MM.1S (cell line): ENCODE measurements around the gene AJM1.

Experiments used
- DNase-seq: peaks from one replicate; pipeline ENCODE4 v3.0.0-alpha.2; 2015
- H2AFZ ChIP-seq: fragments of 300-600 bp; sonication (generic); 2 replicates; pipeline ENCODE4 v1.6.0; 2016; ENCODE audit warnings: antibody characterized with exemption, low read length
- H3F3A ChIP-seq: fragments of 300-600 bp; sonication (generic); 2 replicates; pipeline ENCODE4 v1.6.1; 2016; ENCODE audit warnings: mild to moderate bottlenecking, antibody characterized with exemption, low read length, moderate library complexity, mixed read lengths; ENCODE audit not compliant: insufficient read depth
- H3K27ac ChIP-seq: fragments of 300-600 bp; sonication (generic); 2 replicates; pipeline ENCODE4 v1.5.1; 2016; ENCODE audit warnings: mild to moderate bottlenecking, low read length
- H3K27me3 ChIP-seq: fragments of 300-600 bp; sonication (generic); replicated peaks from 2 replicates; pipeline ENCODE4 v1.6.0; 2016; ENCODE audit warnings: low read length; ENCODE audit not compliant: insufficient read depth
- H3K36me3 ChIP-seq: fragments of 300-600 bp; sonication (generic); replicated peaks from 2 replicates; pipeline ENCODE4 v1.6.1; 2016; ENCODE audit warnings: mild to moderate bottlenecking, low read length, mixed read lengths; ENCODE audit not compliant: insufficient read depth
- H3K4me1 ChIP-seq: fragments of 300-600 bp; sonication (generic); 2 replicates; pipeline ENCODE4 v1.6.1; 2016; ENCODE audit warnings: low read length, mixed read lengths
- H3K4me2 ChIP-seq: fragments of 300-600 bp; sonication (generic); 2 replicates; pipeline ENCODE4 v1.6.0; 2016; ENCODE audit warnings: low read depth, low read length
- H3K4me3 ChIP-seq: fragments of 300-600 bp; sonication (generic); 2 replicates; pipeline ENCODE4 v1.5.1; 2016; ENCODE audit warnings: low read length, mixed read lengths
- H3K79me2 ChIP-seq: fragments of 300-600 bp; sonication (generic); 2 replicates; pipeline ENCODE4 v1.6.1; 2016; ENCODE audit warnings: mixed run types, low read length, mixed read lengths
- H3K9ac ChIP-seq: fragments of 300-600 bp; sonication (generic); 2 replicates; pipeline ENCODE4 v1.6.1; 2016; ENCODE audit warnings: low read length, mixed read lengths
- H3K9me2 ChIP-seq: fragments of 300-600 bp; sonication (generic); replicated peaks from 2 replicates; pipeline ENCODE4 v1.6.1; 2016; ENCODE audit warnings: mild to moderate bottlenecking, low read length, mixed read lengths; ENCODE audit not compliant: insufficient read depth
- H3K9me3 ChIP-seq: fragments of 300-600 bp; sonication (generic); replicated peaks from 2 replicates; pipeline ENCODE4 v1.6.1; 2016; ENCODE audit warnings: mild to moderate bottlenecking, low read length, mixed read lengths; ENCODE audit not compliant: insufficient read depth
- H4K20me1 ChIP-seq: fragments of 300-600 bp; sonication (generic); 2 replicates; pipeline ENCODE4 v1.6.1; 2016; ENCODE audit warnings: mild to moderate bottlenecking, low read length, moderate library complexity, mixed read lengths; ENCODE audit not compliant: insufficient read depth
- EZH2 ChIP-seq: fragments of 300-600 bp; sonication (generic); optimal IDR thresholded peaks from 2 replicates; pipeline ENCODE3; 2017; ENCODE audit warnings: low read depth, mild to moderate bottlenecking, antibody characterized with exemption, low read length, mixed read lengths
- EZH2phosphoT487 ChIP-seq: fragments of 300-600 bp; sonication (generic); IDR thresholded peaks from 2 replicates; pipeline ENCODE4 v1.6.1; 2018; ENCODE audit warnings: antibody characterized with exemption, low read length
- TF ChIP-seq, protein P1 (sequence below): fragments of 300-600 bp; sonication (generic); IDR thresholded peaks from 2 replicates; pipeline ENCODE4 v1.5.1; 2016; ENCODE audit warnings: antibody characterized with exemption, low read length, mixed read lengths

The AJM1 gene

GRCh38 chr9:136889858-136890257 lies 47.6 kb downstream of the AJM1 start:
- H3K9ac ChIP-seq, result no peak overlapping the region
- DNase-seq, result no peak
- H3K9me2 ChIP-seq, result no peaks in the 10 kb centered on the region
- no peaks in the 10 kb centered on the region for H3K27me3 ChIP-seq
- no peaks in the 10 kb centered on the region for H3K9me3 ChIP-seq
- peaks cover 5% of the 10 kb centered on the region for H3K4me1 ChIP-seq
- H3F3A ChIP-seq, result peaks cover 5% of the 10 kb centered on the region; the same call in 1 of the 2 replicates
- TF ChIP-seq EZH2phosphoT487, result no peak
- TF ChIP-seq, protein P1, sequence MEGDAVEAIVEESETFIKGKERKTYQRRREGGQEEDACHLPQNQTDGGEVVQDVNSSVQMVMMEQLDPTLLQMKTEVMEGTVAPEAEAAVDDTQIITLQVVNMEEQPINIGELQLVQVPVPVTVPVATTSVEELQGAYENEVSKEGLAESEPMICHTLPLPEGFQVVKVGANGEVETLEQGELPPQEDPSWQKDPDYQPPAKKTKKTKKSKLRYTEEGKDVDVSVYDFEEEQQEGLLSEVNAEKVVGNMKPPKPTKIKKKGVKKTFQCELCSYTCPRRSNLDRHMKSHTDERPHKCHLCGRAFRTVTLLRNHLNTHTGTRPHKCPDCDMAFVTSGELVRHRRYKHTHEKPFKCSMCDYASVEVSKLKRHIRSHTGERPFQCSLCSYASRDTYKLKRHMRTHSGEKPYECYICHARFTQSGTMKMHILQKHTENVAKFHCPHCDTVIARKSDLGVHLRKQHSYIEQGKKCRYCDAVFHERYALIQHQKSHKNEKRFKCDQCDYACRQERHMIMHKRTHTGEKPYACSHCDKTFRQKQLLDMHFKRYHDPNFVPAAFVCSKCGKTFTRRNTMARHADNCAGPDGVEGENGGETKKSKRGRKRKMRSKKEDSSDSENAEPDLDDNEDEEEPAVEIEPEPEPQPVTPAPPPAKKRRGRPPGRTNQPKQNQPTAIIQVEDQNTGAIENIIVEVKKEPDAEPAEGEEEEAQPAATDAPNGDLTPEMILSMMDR, result no peak
- TF ChIP-seq EZH2, result no peak
- peaks cover 4% of the 10 kb centered on the region for H4K20me1 ChIP-seq
- peaks cover 94% of the 10 kb centered on the region for H3K79me2 ChIP-seq
- H3K4me3 ChIP-seq, result no peak overlapping the region
- no peak overlapping the region for H3K4me2 ChIP-seq
- H3K27ac ChIP-seq, result no peak overlapping the region
- H2AFZ ChIP-seq, result no peak overlapping the region
- H3K36me3 ChIP-seq, result no peaks in the 10 kb centered on the region

- peaks cover 4% of the 10 kb centered on the region for H4K20me1 ChIP-seq
- no peak overlapping the region for H3K27ac ChIP-seq
- H3K4me2 ChIP-seq, result no peak overlapping the region
- H3K9me3 ChIP-seq, result no peaks in the 10 kb centered on the region
- DNase-seq, result no peak
- H3K4me3 ChIP-seq, result no peak overlapping the region
- H3K36me3 ChIP-seq, result no peaks in the 10 kb centered on the region
- no peak for TF ChIP-seq EZH2phosphoT487
- TF ChIP-seq, protein P1, result no peak
- TF ChIP-seq EZH2, result no peak
- H3K79me2 ChIP-seq, result peaks cover 94% of the 10 kb centered on the region
- no peak overlapping the region for H2AFZ ChIP-seq
- no peaks in the 10 kb centered on the region for H3K9me2 ChIP-seq
- H3K27me3 ChIP-seq, result no peaks in the 10 kb centered on the region
- H3K9ac ChIP-seq, result no peak overlapping the region
- H3K4me1 ChIP-seq, result no peaks in the 10 kb centered on the region
- no peaks in the 10 kb centered on the region; the same call in 1 of the 2 replicates for H3F3A ChIP-seq
Observed at GRCh38 chr9:136890661-136891060, 48.4 kb downstream of the AJM1 start.
